ENCODE measurements around the gene COMT. TPM values are rescaled to one million over a fixed set of nuclear protein-coding genes. Genes with fewer than 3 reads are reported as not detected.

Gene COMT
- total and polyA plus RNA-seq, 4 experiments from 2014 or later: 36.8 to 93.9 (median 66.1) TPM

- H3K4me3 Mint-ChIP-seq: no peak overlapping the region
- CTCF ChIA-PET (ENCODE audit: partially characterized antibody): no interaction called here
- no peak overlapping the region for H3K4me3 ChIP-seq (ENCODE audit: low read length in 2 of 2)
Measured at GRCh38 chr22:20002636-20003035, 61.1 kb downstream of the COMT start.

GRCh38 chr22:20003304-20003703, 61.7 kb downstream of the COMT start:
- H3K27me3 ChIP-seq (ENCODE audit: insufficient read depth, low read length): no peaks in the 10 kb centered on the region
- Mint-ChIP-seq H3K27me3 (no peaks in the 10 kb centered on the region), H3K27ac (no peak overlapping the region), H3K4me1 (no peaks in the 10 kb centered on the region), H3K4me3 (no peak overlapping the region), H3K36me3 (peaks cover 0 to 6% of the 10 kb centered on the region in 2 donors), H3K9me3 (peaks cover 0 to 20% (median 15%) of the 10 kb centered on the region in 8 donors)
- ChIA-PET CTCF (ENCODE audit: partially characterized antibody) (no interaction called here), POLR2A (ENCODE audit: partially characterized antibody) (interaction anchor here (1.2 kb wide), 1 partner anchor 18 kb away, joined by 3 read pairs; no protein-coding TSS in a partner anchor)
- H3K4me3 ChIP-seq (ENCODE audit: low read length in 2 of 2): no peak overlapping the region
- intact Hi-C loops (cut with micrococcal nuclease): no loop called here
- no peaks in the 10 kb centered on the region for H3K4me1 ChIP-seq (ENCODE audit: insufficient read depth, low read length)
- H3K36me3 ChIP-seq (ENCODE audit: insufficient read depth, low read length): no peaks in the 10 kb centered on the region
- H3K27ac ChIP-seq (ENCODE audit: low read depth, low read length): no peak overlapping the region
- H3K9me3 ChIP-seq (ENCODE audit: control insufficient read depth in 1 of 2, low read length in 2 of 2): no peaks in the 10 kb centered on the region
- no peak for DNase-seq

More at GRCh38 chr22:20002636-20003035, 61.1 kb downstream of the COMT start:
- Histone ChIP-seq H3K9me3 (ENCODE audit: control insufficient read depth in 1 of 2, low read length in 2 of 2) (no peaks in the 10 kb centered on the region), H3K4me1 (ENCODE audit: insufficient read depth, low read length) (no peaks in the 10 kb centered on the region), H3K36me3 (ENCODE audit: insufficient read depth, low read length) (no peaks in the 10 kb centered on the region), H3K27me3 (ENCODE audit: insufficient read depth, low read length) (no peaks in the 10 kb centered on the region), H3K27ac (ENCODE audit: low read depth, low read length) (no peak overlapping the region)
- peaks cover 0 to 20% (median 15%) of the 10 kb centered on the region in 8 donors for H3K9me3 Mint-ChIP-seq
- H3K36me3 Mint-ChIP-seq: peaks cover 0 to 6% of the 10 kb centered on the region in 2 donors
- no peak overlapping the region for H3K27ac Mint-ChIP-seq
- no peaks in the 10 kb centered on the region for H3K27me3 Mint-ChIP-seq
- DNase-seq: no peak
- no peaks in the 10 kb centered on the region for H3K4me1 Mint-ChIP-seq
- POLR2A ChIA-PET (ENCODE audit: partially characterized antibody): interaction anchor here (1.2 kb wide), 1 partner anchor 19 kb away, joined by 3 read pairs; no protein-coding TSS in a partner anchor
- intact Hi-C loops (cut with micrococcal nuclease): no loop called here

DNA sequence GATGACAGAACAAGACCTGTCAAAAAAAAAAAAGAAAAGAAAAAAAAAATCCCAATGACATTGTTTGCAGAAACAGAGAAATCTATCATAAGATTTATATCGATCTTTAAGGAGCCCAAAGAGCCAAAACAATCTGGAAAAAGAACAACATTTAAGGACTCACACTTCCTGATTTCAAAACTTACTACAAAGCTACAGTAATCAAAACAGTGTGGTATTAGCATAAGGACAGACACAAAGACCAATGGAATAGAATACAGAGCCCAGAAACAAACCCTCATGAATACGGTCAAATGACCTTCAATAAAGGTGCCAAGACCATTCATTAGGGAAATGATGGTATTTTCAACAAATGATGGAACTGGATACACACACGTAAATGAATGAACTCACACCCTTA, 62.9 kb downstream of the COMT start:
- no peak overlapping the region for H3K27ac ChIP-seq (ENCODE audit: low read depth, low read length)
- intact Hi-C loops (cut with micrococcal nuclease): no loop called here
- H3K9me3 Mint-ChIP-seq: peaks cover 0 to 20% (median 15%) of the 10 kb centered on the region in 8 donors
- H3K4me1 Mint-ChIP-seq: no peaks in the 10 kb centered on the region
- H3K27me3 Mint-ChIP-seq: no peaks in the 10 kb centered on the region
- no peak for DNase-seq
- no peaks in the 10 kb centered on the region for H3K27me3 ChIP-seq (ENCODE audit: insufficient read depth, low read length)
- H3K9me3 ChIP-seq (ENCODE audit: control insufficient read depth in 1 of 2, low read length in 2 of 2): no peaks in the 10 kb centered on the region
- H3K36me3 ChIP-seq (ENCODE audit: insufficient read depth, low read length): no peaks in the 10 kb centered on the region
- peaks cover 3% of the 10 kb centered on the region for H3K4me1 ChIP-seq (ENCODE audit: insufficient read depth, low read length)
- POLR2A ChIA-PET (ENCODE audit: partially characterized antibody): no interaction called here
- H3K36me3 Mint-ChIP-seq: peaks cover 0 to 6% of the 10 kb centered on the region in 2 donors
- peak overlapping the region in 1 of 7 donors; percentile 37 for H3K27ac Mint-ChIP-seq
- CTCF ChIA-PET (ENCODE audit: partially characterized antibody): no interaction called here
- no peak overlapping the region for H3K4me3 ChIP-seq (ENCODE audit: low read length in 2 of 2)
- no peak overlapping the region for H3K4me3 Mint-ChIP-seq

DNA sequence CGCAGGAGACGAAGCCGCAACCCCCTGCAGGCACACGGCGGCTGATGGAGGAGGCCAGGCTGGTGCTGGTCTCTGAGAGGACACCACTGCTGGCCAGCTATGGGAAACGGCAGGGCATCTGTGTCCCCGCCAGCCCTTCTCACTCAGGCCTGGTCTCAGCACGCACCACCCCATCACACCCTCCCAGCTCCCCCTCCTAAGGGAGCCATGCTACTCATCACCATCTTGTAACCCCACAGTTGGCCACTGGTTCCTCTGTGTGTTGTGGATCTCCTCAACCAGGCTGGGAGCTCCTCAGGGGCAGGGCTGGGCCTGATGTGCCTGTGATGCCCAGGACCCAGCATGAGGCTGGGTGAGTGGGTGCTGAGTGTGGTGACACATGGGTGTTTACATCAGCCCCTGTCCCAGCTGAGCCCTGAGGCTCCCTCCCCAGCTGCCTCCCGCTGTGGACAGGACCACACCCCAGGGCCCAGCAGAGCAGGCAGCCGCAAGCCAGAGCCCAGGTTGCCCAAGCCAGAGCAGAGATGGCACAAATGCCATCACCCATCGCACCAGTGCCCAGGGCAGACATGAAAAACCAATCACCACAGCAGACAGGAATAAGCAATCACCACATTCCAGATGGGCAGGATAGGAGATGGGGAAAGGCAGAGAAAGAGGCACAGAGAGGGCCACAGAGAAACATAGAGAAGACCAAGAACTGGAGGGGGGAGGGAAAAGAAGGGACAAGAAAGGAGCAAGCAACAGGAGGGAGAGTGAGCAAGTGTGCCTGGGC, 66.8 kb downstream of the COMT start:
- peaks cover 24% of the 10 kb centered on the region for H3K4me1 ChIP-seq (ENCODE audit: insufficient read depth, low read length)
- ChIA-PET POLR2A (ENCODE audit: partially characterized antibody) (no interaction called here), CTCF (ENCODE audit: partially characterized antibody) (no interaction called here)
- no peaks in the 10 kb centered on the region for H3K27me3 ChIP-seq (ENCODE audit: insufficient read depth, low read length)
- DNase-seq: no peak
- Mint-ChIP-seq H3K36me3 (peaks cover 0 to 4% of the 10 kb centered on the region in 2 donors), H3K4me1 (no peaks in the 10 kb centered on the region), H3K27me3 (peaks cover 0 to 2% of the 10 kb centered on the region in 2 donors), H3K9me3 (peaks cover 0 to 12% (median 7%) of the 10 kb centered on the region in 8 donors), H3K4me3 (no peak overlapping the region), H3K27ac (no peak overlapping the region)
- no peaks in the 10 kb centered on the region for H3K9me3 ChIP-seq (ENCODE audit: control insufficient read depth in 1 of 2, low read length in 2 of 2)
- H3K36me3 ChIP-seq (ENCODE audit: insufficient read depth, low read length): no peaks in the 10 kb centered on the region
- no peak overlapping the region for H3K27ac ChIP-seq (ENCODE audit: low read depth, low read length)
- intact Hi-C loops (cut with micrococcal nuclease): no loop called here
- no peak overlapping the region for H3K4me3 ChIP-seq (ENCODE audit: low read length in 2 of 2)

GRCh38 chr22:20009018-20009491, 67.5 kb downstream of the COMT start:
- H3K27ac ChIP-seq (ENCODE audit: low read depth, low read length): no peak overlapping the region
- Mint-ChIP-seq H3K27me3 (peaks cover 0 to 2% of the 10 kb centered on the region in 2 donors), H3K36me3 (peaks cover 0 to under 1% of the 10 kb centered on the region in 2 donors), H3K4me3 (no peak overlapping the region), H3K27ac (no peak overlapping the region), H3K9me3 (peaks cover 0 to 5% (median 1%) of the 10 kb centered on the region in 8 donors), H3K4me1 (no peaks in the 10 kb centered on the region)
- POLR2A ChIA-PET (ENCODE audit: partially characterized antibody): no interaction called here
- CTCF ChIA-PET (ENCODE audit: partially characterized antibody): no interaction called here
- no peaks in the 10 kb centered on the region for H3K9me3 ChIP-seq (ENCODE audit: control insufficient read depth in 1 of 2, low read length in 2 of 2)
- H3K36me3 ChIP-seq (ENCODE audit: insufficient read depth, low read length): no peaks in the 10 kb centered on the region
- no peak overlapping the region for H3K4me3 ChIP-seq (ENCODE audit: low read length in 2 of 2)
- H3K27me3 ChIP-seq (ENCODE audit: insufficient read depth, low read length): no peaks in the 10 kb centered on the region
- intact Hi-C loops (cut with micrococcal nuclease): no loop called here
- peaks cover 24% of the 10 kb centered on the region for H3K4me1 ChIP-seq (ENCODE audit: insufficient read depth, low read length)
- no peak for DNase-seq

DNA sequence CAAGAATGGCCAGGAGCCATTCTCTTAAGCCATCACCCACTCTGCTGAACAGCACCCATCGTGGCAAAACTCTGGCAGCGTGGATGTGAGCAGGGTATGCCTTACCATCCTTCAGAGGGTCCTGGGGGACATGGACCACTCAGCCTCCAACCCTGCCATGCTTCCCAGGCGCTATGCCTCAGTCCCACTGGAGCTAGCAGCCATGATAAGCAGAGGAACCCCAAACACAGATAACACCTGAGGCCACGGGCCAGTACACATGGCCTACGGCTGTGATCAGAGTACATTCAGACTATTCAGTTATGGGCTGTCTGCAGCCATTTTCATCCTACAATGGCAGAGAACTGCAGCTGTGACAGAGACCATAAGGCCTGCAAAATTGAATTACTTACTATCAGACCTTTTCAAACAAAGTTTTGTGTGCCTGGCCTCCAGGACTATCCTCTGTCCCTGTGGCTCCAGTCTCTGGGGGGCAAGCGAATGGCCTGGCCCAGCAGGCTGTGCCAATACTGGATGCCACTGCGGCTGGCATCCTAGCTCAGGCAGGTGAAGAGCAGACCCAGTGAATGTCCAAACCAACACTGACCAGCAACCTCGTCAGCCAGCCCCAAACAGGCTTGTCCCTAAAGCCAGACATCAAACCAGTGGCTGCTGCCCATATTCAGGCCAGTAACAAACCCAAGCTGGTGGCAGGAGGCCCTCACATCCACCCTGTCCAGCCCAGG, 68.2 kb downstream of the COMT start:
- no peaks in the 10 kb centered on the region for H3K9me3 ChIP-seq (ENCODE audit: control insufficient read depth in 1 of 2, low read length in 2 of 2)
- Mint-ChIP-seq H3K9me3 (no peaks in the 10 kb centered on the region), H3K36me3 (no peaks in the 10 kb centered on the region), H3K4me3 (no peak overlapping the region), H3K27ac (no peak overlapping the region), H3K4me1 (no peaks in the 10 kb centered on the region), H3K27me3 (peaks cover 0 to 2% of the 10 kb centered on the region in 2 donors)
- no peak overlapping the region for H3K27ac ChIP-seq (ENCODE audit: low read depth, low read length)
- POLR2A ChIA-PET (ENCODE audit: partially characterized antibody): no interaction called here
- H3K27me3 ChIP-seq (ENCODE audit: insufficient read depth, low read length): no peaks in the 10 kb centered on the region
- no peak for DNase-seq
- peaks cover 24% of the 10 kb centered on the region for H3K4me1 ChIP-seq (ENCODE audit: insufficient read depth, low read length)
- CTCF ChIA-PET (ENCODE audit: partially characterized antibody): no interaction called here
- H3K4me3 ChIP-seq (ENCODE audit: low read length in 2 of 2): no peak overlapping the region
- H3K36me3 ChIP-seq (ENCODE audit: insufficient read depth, low read length): no peaks in the 10 kb centered on the region
- intact Hi-C loops (cut with micrococcal nuclease): no loop called here

GRCh38 chr22:20010307-20011122, 68.9 kb downstream of the COMT start:
- Mint-ChIP-seq H3K9me3 (no peaks in the 10 kb centered on the region), H3K27ac (no peak overlapping the region), H3K27me3 (peaks cover 0 to 2% of the 10 kb centered on the region in 2 donors), H3K36me3 (no peaks in the 10 kb centered on the region), H3K4me3 (no peak overlapping the region), H3K4me1 (peaks cover 0 to 5% (median 3%) of the 10 kb centered on the region in 4 donors)
- H3K4me3 ChIP-seq (ENCODE audit: low read length in 2 of 2): no peak overlapping the region
- H3K4me1 ChIP-seq (ENCODE audit: insufficient read depth, low read length): peaks cover 28% of the 10 kb centered on the region
- H3K36me3 ChIP-seq (ENCODE audit: insufficient read depth, low read length): no peaks in the 10 kb centered on the region
- H3K27me3 ChIP-seq (ENCODE audit: insufficient read depth, low read length): no peaks in the 10 kb centered on the region
- intact Hi-C loops (cut with micrococcal nuclease): no loop called here
- no peak for DNase-seq
- POLR2A ChIA-PET (ENCODE audit: partially characterized antibody): interaction anchor here (1.1 kb wide), 1 partner anchor 11 kb away, joined by 7 read pairs; the partner anchor contains the start of gene TANGO2
- H3K9me3 ChIP-seq (ENCODE audit: control insufficient read depth in 1 of 2, low read length in 2 of 2): no peaks in the 10 kb centered on the region
- CTCF ChIA-PET (ENCODE audit: partially characterized antibody): no interaction called here
- H3K27ac ChIP-seq (ENCODE audit: low read depth, low read length): no peak overlapping the region

Data from CD4-positive, alpha-beta memory T cell (primary cell).